ENCODE measurements around the gene CMBL.

- TF ChIP-seq CTCF (IDR thresholded peaks at IDR 0.05) (no peak), POLR2A (IDR thresholded peaks at IDR 0.05) (no peak), EP300 (IDR thresholded peaks at IDR 0.05) (no peak)
Observed at GRCh38 chr5:10355071-10355889, 47.6 kb upstream of the CMBL start.
